HEK293 (cell line): ENCODE results near the gene G6PD.
"Not testable (repeated sequence)": the region's sequence is repeated elsewhere in the genome, so short reads cannot be mapped to it uniquely, and the experiment has no call there.

Source experiments
- CTCF ChIA-PET: fragments of 350-600 bp; formaldehyde crosslinking; extraction: SDS; loops from one replicate; lab custom pipeline; 2021; ENCODE audit warnings: antibody characterized with exemption; lab: Yijun Ruan, JAX
- POLR2A ChIA-PET: fragments of 300-600 bp; formaldehyde crosslinking; extraction: SDS; loops from one replicate; lab custom pipeline; 2020; ENCODE audit warnings: antibody characterized with exemption, inconsistent platforms; lab: Yijun Ruan, JAX
- H3K27ac ChIP-seq: fragments of 200-500 bp; sonication (Bioruptor generic); 2 replicates; pipeline ENCODE4 v1.5.1; 2014; ENCODE audit warnings: low read depth, low read length, control low read depth, inconsistent platforms; ENCODE audit errors: extremely low read depth
- H3K36me3 ChIP-seq, 2 experiments: fragments of 200-500 bp in 1 of 2; sonication (Bioruptor generic) in 1 of 2; 1 replicate in 1 of 2; 2 replicates in 1 of 2; pipeline ENCODE4 v1.5.1; 2014 to 2017; ENCODE audit warnings: inconsistent platforms in 2 of 2, low read length in 2 of 2; ENCODE audit not compliant: control insufficient read depth in 2 of 2, insufficient read depth in 1 of 2
- H3K4me1 ChIP-seq: fragments of 200-500 bp; sonication (Bioruptor generic); 2 replicates; pipeline ENCODE4 v1.5.1; 2014; ENCODE audit warnings: mild to moderate bottlenecking, low read length, inconsistent platforms; ENCODE audit not compliant: control insufficient read depth, insufficient read depth
- H3K4me3 ChIP-seq: 2 replicates; pipeline ENCODE4 v1.5.1; 2011; ENCODE audit warnings: low read depth, mild to moderate bottlenecking, control low read depth, low read length, moderate library complexity
- H3K9me3 ChIP-seq: fragments of 200-500 bp; sonication (Bioruptor generic); 2 replicates; pipeline ENCODE4 v1.5.1; 2014; ENCODE audit warnings: low read depth, low read length, inconsistent platforms; ENCODE audit not compliant: control insufficient read depth, insufficient read depth
- ELK4 ChIP-seq: IDR thresholded peaks from 2 replicates; pipeline ENCODE4 v1.6.1; 2011; ENCODE audit warnings: mild to moderate bottlenecking, low read depth, low read length, borderline replicate concordance
- IKZF3 ChIP-seq: fragments of 450-650 bp; IDR thresholded peaks from 2 replicates; pipeline ENCODE4 v1.5.0; 2018; ENCODE audit warnings: missing biosample characterization, mild to moderate bottlenecking, missing genetic modification characterization, moderate library complexity
- PRDM1 ChIP-seq: fragments of 450-650 bp; formaldehyde crosslinking; IDR thresholded peaks from 2 replicates; pipeline ENCODE4; 2016; ENCODE audit warnings: missing biosample characterization, missing genetic modification characterization
- REPIN1 ChIP-seq: fragments of 450-650 bp; formaldehyde crosslinking; IDR thresholded peaks from 2 replicates; pipeline ENCODE4 v1.5.1; 2017; ENCODE audit warnings: missing biosample characterization, missing genetic modification characterization, low read depth
- REST ChIP-seq: fragments of 450-650 bp; formaldehyde crosslinking; IDR thresholded peaks from 2 replicates; pipeline ENCODE4 v1.5.1; 2016; ENCODE audit warnings: missing biosample characterization, missing genetic modification characterization
- SP3 ChIP-seq: fragments of 450-650 bp; formaldehyde crosslinking; IDR thresholded peaks from 2 replicates; pipeline ENCODE4 v1.5.1; 2016; ENCODE audit warnings: missing biosample characterization, missing genetic modification characterization
- YY1 ChIP-seq: fragments of 450-650 bp; formaldehyde crosslinking; IDR thresholded peaks from 2 replicates; pipeline ENCODE4 v1.5.1; 2018; ENCODE audit warnings: missing biosample characterization, missing genetic modification characterization
- ZBTB10 ChIP-seq: fragments of 450-650 bp; formaldehyde crosslinking; IDR thresholded peaks from 2 replicates; pipeline ENCODE4 v1.5.1; 2016; ENCODE audit warnings: missing biosample characterization, missing genetic modification characterization
- ZBTB20 ChIP-seq: fragments of 450-650 bp; formaldehyde crosslinking; IDR thresholded peaks from 2 replicates; pipeline ENCODE4 v1.5.1; 2016; ENCODE audit warnings: missing biosample characterization, missing genetic modification characterization
- ZBTB26 ChIP-seq: fragments of 450-650 bp; formaldehyde crosslinking; optimal IDR thresholded peaks from 2 replicates; pipeline ENCODE3; 2016; ENCODE audit warnings: missing biosample characterization, mild to moderate bottlenecking, missing genetic modification characterization
- ZFP41 ChIP-seq: fragments of 450-650 bp; formaldehyde crosslinking; IDR thresholded peaks from 2 replicates; pipeline ENCODE4 v1.5.1; 2016; ENCODE audit warnings: missing biosample characterization, missing genetic modification characterization, borderline replicate concordance
- ZIC2 ChIP-seq: fragments of 450-650 bp; formaldehyde crosslinking; IDR thresholded peaks from 2 replicates; pipeline ENCODE4 v1.5.1; 2016; ENCODE audit warnings: missing biosample characterization, missing genetic modification characterization
- ZNF140 ChIP-seq: fragments of 450-650 bp; formaldehyde crosslinking; IDR thresholded peaks from 2 replicates; pipeline ENCODE4 v1.5.1; 2016; ENCODE audit warnings: missing biosample characterization, missing genetic modification characterization
- ZNF157 ChIP-seq: fragments of 450-650 bp; formaldehyde crosslinking; IDR thresholded peaks from 2 replicates; pipeline ENCODE4 v1.5.1; 2016; ENCODE audit warnings: missing biosample characterization, missing genetic modification characterization
- ZNF169 ChIP-seq: fragments of 450-650 bp; formaldehyde crosslinking; IDR thresholded peaks from 2 replicates; pipeline ENCODE4 v1.5.1; 2016; ENCODE audit warnings: missing biosample characterization, missing genetic modification characterization
- ZNF175 ChIP-seq: fragments of 450-650 bp; formaldehyde crosslinking; IDR thresholded peaks from 2 replicates; pipeline ENCODE4 v1.5.1; 2016; ENCODE audit warnings: missing biosample characterization, missing genetic modification characterization
- ZNF19 ChIP-seq: fragments of 450-650 bp; formaldehyde crosslinking; IDR thresholded peaks from 2 replicates; pipeline ENCODE4; 2016; ENCODE audit warnings: missing biosample characterization, missing genetic modification characterization, low read depth
- ZNF211 ChIP-seq: fragments of 450-650 bp; formaldehyde crosslinking; IDR thresholded peaks from 2 replicates; pipeline ENCODE4 v1.5.1; 2016; ENCODE audit warnings: low read depth, missing biosample characterization, missing genetic modification characterization
- ZNF302 ChIP-seq: fragments of 450-650 bp; formaldehyde crosslinking; IDR thresholded peaks from 2 replicates; pipeline ENCODE4 v1.5.1; 2016; ENCODE audit warnings: missing biosample characterization, missing genetic modification characterization, low read depth
- ZNF37A ChIP-seq: fragments of 450-650 bp; IDR thresholded peaks from 2 replicates; pipeline ENCODE4 v1.5.1; 2018; ENCODE audit warnings: missing biosample characterization, missing genetic modification characterization
- ZNF416 ChIP-seq: fragments of 450-650 bp; formaldehyde crosslinking; IDR thresholded peaks from 2 replicates; pipeline ENCODE4 v1.5.1; 2016; ENCODE audit warnings: missing biosample characterization, missing genetic modification characterization
- ZNF561 ChIP-seq: fragments of 450-650 bp; IDR thresholded peaks from 2 replicates; pipeline ENCODE4 v1.5.1; 2018; ENCODE audit warnings: missing biosample characterization, missing genetic modification characterization, borderline replicate concordance
- ZNF670 ChIP-seq: fragments of 450-650 bp; formaldehyde crosslinking; IDR thresholded peaks from 2 replicates; pipeline ENCODE4 v1.5.1; 2016; ENCODE audit warnings: missing biosample characterization, missing genetic modification characterization, low read depth

G6PD gene

GRCh38 chrX:154594491-154594890 is 47.8 kb upstream of the G6PD start:
- TF ChIP-seq ZNF175 (no peak), ZNF157 (tag by site-specific recombination) (no peak), ZNF19 (tag by site-specific recombination) (no peak), REPIN1 (no peak)
- TF ChIP-seq, all 188 proteins: peak for 0
- Histone ChIP-seq H3K4me3 (no peak overlapping the region), H3K9me3 (no peaks in the 10 kb centered on the region), H3K4me1 (no peaks in the 10 kb centered on the region), H3K36me3 (no peaks in the 10 kb centered on the region), H3K27ac (no peak overlapping the region)
- POLR2A ChIA-PET: no interaction called here
- CTCF ChIA-PET: interaction anchor here (1.8 kb wide), 1 partner anchor 155 kb away, joined by 9 read pairs; no protein-coding TSS in a partner anchor

- no peaks in the 10 kb centered on the region for H3K4me1 ChIP-seq
- TF ChIP-seq ELK4 (no peak), ZNF302 (tag by site-specific recombination) (no peak), IKZF3 (no peak), ZNF561 (tag by site-specific recombination) (no peak), SP3 (tag by site-specific recombination) (no peak), REST (tag by site-specific recombination) (no peak), ZNF140 (no peak), ZBTB26 (tag by site-specific recombination) (no peak), ZFP41 (tag by site-specific recombination) (no peak), ZNF37A (tag by site-specific recombination) (no peak)
- TF ChIP-seq, all 188 proteins: peak for 0
- ChIA-PET CTCF (interaction anchor here (1.7 to 1.8 kb wide), 2 partner anchors 9 to 156 kb away, joined by 8 to 9 read pairs; no protein-coding TSS in a partner anchor), POLR2A (no interaction called here)
- Histone ChIP-seq H3K36me3 (no peaks in the 10 kb centered on the region), H3K9me3 (no peaks in the 10 kb centered on the region), H3K4me3 (no peak overlapping the region), H3K27ac (no peak overlapping the region)
Measured at GRCh38 chrX:154593201-154593600, 46.6 kb upstream of the G6PD start.

- TF ChIP-seq ZNF175: no peak
- TF ChIP-seq ZNF169: no peak
- TF ChIP-seq PRDM1 (tag by site-specific recombination): no peak
- TF ChIP-seq ZIC2 (tag by site-specific recombination): no peak
- TF ChIP-seq ZNF416 (tag by site-specific recombination): no peak
- TF ChIP-seq ZNF211 (tag by site-specific recombination): no peak
- no peak for TF ChIP-seq ZBTB10 (tag by site-specific recombination)
- no peak for TF ChIP-seq YY1
- TF ChIP-seq ZNF670 (tag by site-specific recombination): no peak
- no peak for TF ChIP-seq ZBTB20
- Histone ChIP-seq H3K27ac (no peak overlapping the region), H3K4me1 (no peaks in the 10 kb centered on the region), H3K9me3 (no peaks in the 10 kb centered on the region), H3K36me3 (no peaks in the 10 kb centered on the region), H3K4me3 (no peak overlapping the region)
- ChIA-PET CTCF (interaction anchor here (1.7 to 1.8 kb wide), 2 partner anchors 10 to 157 kb away, joined by 8 to 9 read pairs; no protein-coding TSS in a partner anchor), POLR2A (no interaction called here)
Measured at GRCh38 chrX:154592505-154592904, 45.9 kb upstream of the G6PD start.

- H3K4me3 ChIP-seq, H3K27ac ChIP-seq, H3K9me3 ChIP-seq, H3K4me1 ChIP-seq, H3K36me3 ChIP-seq, POLR2A ChIA-PET: not testable (repeated sequence)
- CTCF ChIA-PET: interaction anchor here (1.3 to 1.4 kb wide), 2 partner anchors 21 to 158 kb away, joined by 4 to 10 read pairs; no protein-coding TSS in a partner anchor
Measured at GRCh38 chrX:154590415-154590814, 43.8 kb upstream of the G6PD start.
